Renal cortex interstitium (tissue), 11 donors: Measurements from ENCODE around the gene FUNDC2. TPM values are rescaled to one million over a fixed set of nuclear protein-coding genes. Genes with fewer than 3 reads are reported as not detected.
A peak's percentile ranks its signal among the peaks of the same experiment; 100 is the strongest.
"Not testable (repeated sequence)": the region's sequence is repeated elsewhere in the genome, so short reads cannot be mapped to it uniquely, and the experiment has no call there.

ENCODE experiments used
- DNase-seq, 11 donors: peaks; one replicate each; pipeline ENCODE4 v3.0.0-alpha.2; 2013; ENCODE audit warnings: low read depth in 9 of 11, low spot score in 4 of 11; ENCODE audit errors: extremely low read depth in 1 of 11
- polyA plus RNA-seq, 3 donors: library from polyadenylated mRNA; unstranded; fragments of 120-200 nt; gene quantifications; one replicate each; pipeline ENCODE4 v1.2.1, GENCODE V29; 2013; ENCODE audit not compliant: insufficient read length in 3 of 3

Gene FUNDC2
- polyA plus RNA-seq, 3 donors: 100 to 118 (median 117) TPM

DNA sequence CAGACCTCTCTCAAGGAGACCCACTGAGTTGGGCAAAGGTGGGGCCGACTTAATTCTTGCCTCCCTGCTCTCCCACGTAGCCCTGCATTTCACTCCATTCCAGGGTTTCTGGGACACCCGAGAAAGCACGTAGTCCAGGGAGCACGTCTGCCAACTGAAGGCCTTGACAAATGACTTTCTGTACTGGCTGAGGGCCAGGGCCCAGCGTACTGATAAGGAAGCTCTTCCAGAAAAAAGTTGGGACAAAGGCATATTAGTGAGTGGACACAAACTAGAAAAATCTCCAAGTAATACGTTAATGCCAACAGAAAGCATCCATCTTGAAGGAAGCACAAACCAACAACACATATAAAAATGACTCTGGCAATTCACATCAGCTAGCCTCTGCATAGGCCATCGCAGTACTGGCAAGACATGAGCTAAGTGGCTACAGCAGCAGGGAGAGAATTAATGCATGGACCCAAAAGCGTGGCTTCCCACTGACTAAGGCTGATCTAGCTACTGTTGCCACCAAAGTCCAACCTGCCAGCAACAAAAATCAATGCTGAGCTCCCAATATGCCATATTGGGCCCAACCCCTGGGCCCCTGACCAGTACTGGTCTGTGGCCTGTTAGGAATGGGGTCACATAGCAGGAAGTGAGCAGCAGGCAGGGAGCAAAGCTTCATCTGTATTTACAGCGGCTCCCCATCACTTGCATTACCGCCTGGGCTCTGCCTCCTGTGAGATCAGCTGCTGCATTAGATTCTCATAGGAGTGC lies 19.6 kb upstream of the FUNDC2 start:
- DNase-seq: not testable (repeated sequence)

DNA sequence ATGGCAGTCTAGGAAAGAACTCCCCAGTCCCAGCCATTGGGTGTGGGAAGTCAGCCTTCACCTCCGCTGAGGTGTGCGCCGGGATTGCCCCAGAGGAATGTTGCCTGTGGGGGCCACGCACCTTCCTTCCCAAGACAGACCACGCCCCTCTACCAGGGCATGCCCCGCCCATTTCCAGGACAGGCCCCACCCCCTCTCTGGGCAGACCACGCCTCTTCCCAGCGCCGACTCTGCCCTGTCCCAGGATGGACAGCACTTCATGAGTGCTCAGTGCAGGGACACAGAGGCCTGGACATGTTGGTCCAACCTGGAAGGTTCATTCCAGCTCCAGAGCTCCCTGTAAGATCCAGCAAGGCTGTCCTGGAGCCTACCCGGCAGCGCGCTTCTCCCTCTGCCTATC lies 18.1 kb upstream of the FUNDC2 start:
- DNase-seq: not testable (repeated sequence)

DNA sequence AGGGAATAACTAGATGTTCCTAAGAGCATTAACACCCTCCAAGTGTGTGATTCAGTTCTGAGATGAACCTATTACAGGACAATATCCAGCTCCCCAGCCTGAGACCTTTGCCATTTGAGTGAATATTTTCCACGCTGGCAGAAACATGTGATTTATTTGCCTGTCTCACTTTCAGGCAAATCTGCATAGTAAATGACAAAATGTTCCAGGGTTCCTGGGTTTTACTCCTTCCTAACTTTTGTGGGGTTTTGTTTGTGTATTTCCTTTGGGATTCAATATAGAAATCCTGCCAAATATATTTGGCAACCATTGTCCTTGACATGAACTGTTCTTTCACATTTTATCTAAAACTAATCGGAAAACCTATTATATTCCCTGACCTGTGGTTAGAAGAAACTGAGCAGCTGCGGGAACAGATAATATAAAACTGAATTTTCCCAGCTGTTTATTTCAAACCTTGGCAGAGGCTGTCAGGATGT lies 16.6 kb upstream of the FUNDC2 start:
- no peak for DNase-seq

DNA sequence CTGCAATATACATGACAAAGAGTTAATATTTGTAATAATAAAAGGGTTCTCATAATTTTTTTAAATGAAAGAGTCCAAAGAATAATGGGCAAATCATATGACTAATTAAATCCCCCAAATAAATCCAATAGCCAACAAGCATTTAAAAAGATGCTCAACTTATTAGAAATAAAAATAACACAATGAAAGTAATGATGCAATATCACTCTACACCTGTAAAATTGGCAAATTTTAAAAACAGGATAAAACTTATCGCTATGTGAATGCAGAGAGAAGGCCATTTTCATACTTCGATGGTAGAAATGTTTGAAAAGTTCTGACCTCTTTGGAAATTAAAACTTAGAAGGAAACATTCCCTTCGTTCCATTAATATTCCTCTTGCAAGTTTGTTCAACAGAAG lies 6.1 kb upstream of the FUNDC2 start:
- DNase-seq: no peak

DNA sequence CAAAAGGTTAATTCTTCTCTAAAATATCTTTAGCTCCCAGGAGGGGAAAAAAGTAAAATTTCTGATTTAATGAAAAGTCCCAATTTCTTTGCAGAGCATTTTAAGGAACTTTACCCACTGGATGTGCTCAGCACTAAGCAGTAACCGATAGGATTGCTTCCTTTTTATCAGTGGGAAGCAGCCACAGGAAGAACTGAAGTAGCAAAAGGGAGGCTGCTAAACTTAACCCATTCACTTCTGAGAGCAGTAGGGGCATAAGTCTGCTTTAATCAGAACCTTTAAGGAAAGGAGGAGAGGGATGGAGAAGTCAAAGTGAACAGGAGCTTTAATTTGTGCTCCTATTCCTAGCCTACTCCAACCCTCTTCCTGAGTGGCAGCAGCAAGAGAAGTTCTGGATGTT lies 4.1 kb upstream of the FUNDC2 start, which contains the start of gene F8:
F8 (minus strand) TSS at position 139 of the 400 bp plus-strand sequence. CDS start 171 bp downstream, outside the sequence.
- no peak for DNase-seq

DNA sequence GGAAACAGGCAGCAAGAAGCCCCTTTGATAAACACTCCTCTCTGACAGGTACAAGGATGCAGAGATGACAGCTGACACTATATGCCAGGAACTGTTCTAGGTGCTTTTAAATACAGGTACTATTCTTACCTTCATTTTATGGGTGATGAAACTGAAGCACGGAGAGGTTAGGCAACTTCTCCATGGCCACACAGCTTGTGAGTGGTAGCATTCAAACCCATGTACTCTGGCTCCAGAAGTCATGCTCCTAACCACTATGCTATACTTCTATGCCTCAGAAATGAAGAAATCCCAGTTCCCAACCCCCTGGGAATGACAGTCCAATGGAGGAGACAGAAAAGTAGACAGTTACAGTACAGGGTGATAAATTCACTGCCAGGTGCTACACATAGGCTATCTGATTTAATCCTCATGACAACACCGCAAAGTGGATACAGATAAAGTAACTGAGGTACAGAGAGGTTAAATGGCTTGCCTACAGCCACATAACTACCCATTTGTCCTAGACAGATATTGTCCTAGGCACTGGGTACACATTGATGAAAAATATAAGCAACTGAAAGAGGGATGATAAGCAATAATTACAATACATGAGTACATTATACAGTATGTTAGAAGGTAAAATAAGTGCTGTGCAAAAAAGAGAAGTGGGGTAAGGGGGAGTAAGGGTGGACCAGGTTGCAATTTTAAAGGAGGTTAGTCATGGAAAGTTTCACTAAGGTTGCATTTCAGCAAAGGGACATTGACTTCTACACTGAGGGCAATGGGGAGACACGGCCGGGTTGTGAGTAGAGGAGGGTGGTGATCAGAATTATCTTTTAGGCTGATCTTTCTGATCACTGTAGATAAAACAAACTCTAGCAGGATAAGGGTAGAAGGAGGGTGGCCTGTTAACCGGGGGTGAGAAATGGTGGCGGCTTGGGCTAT lies 2.5 kb upstream of the FUNDC2 start:
- DNase-seq: no peak

DNA sequence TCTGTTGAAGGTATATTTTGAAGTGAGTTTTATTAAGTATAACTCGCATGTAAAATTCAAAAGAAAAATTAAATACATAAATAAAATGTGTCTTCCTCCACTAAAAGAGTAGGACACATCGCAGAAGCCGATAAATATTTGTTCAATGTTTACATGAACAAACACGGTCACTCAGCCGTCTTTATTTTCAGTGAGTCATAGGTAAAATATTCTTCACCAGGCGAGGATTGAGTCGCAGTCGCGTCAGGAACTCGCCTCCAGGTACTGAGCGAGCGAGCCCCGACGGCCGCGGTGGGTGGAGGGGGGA lies 271 bp upstream of the FUNDC2 start:
- DNase-seq: no peak

DNA sequence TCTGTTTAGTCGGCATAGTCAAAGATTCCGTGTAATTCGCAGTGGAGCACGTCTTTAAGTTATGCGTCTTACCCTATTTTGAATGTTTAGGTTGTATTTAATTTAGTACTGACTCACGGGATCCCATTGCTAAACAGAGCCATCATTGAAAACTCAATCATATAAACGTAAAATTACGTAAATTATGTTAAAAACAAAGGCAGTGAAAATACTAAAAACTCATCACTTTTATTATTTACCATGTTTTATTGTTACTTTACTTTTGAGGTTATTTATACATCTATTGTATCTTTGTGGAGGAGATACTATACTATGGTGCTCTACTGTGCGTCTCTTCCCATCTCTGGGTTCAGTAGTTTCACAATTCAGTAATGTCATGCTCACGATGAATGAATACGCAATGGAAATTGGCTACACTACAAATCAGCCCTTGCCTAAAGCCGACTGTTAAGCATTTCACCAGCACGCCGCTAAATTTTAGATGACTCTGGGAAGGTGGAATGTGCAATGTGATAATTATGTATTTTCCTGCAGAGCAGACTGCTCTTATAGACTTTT lies 944 bp downstream of the FUNDC2 start:
- peak in 5 of 11 donors; percentile 18 to 31 (median 27) for DNase-seq

DNA sequence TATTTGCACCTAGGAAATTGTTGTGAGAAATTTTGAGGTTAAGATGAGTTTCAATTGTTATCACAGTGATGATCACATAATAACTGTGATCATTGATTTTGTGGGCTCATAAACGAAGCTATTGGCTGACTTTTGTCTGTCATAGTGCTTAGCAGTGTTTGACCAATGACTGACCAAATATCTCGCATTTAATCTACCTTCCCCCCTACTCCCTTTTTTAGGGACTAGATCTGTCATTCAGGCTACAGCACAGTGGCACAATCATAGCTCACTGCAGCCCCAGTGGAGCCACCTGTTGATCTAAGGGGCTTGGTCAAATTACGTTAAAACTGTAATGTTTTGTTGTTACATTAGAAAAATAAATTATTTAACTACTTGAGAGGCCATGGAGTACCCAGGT lies 1.5 kb downstream of the FUNDC2 start:
- no peak for DNase-seq

DNA sequence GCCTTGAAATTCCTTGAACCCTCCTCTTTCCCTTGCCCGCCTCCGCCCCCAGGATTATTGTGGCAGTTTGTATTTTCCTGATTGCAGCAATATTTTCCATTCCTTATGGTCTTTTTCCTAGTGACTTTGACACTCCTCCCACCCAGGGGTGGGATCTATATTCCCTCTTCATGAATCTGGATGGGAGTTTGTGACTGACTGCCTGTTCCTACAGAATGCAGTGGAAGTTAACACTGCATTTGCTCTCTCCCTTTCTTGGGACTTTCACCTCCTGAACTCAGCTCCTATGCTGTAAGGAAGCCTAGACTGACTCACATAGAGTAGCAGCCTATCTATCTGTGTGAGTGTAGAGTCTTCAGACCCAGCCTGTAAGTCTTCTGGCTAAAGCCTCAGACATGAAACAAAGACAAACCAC lies 2.2 kb downstream of the FUNDC2 start:
- no peak for DNase-seq

DNA sequence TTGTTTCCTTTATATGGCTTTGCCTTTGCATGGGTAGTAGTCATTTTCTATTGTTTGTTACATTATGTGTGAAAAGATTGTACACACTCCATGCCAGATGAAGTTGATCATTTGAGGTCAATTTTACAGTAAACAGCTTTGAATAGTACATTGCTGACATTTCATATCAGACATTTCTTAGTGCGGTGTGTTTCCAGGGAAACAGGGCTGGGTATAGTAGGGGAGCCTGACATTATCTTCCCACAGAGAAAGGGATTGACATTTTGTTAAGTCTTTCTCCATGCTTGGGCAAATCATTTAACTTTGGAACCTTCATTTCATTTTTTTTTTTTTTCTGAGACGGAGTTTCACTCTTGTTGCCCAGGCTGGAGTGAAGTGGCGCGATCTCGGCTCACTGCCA lies 5.0 kb downstream of the FUNDC2 start:
- no peak for DNase-seq

DNA sequence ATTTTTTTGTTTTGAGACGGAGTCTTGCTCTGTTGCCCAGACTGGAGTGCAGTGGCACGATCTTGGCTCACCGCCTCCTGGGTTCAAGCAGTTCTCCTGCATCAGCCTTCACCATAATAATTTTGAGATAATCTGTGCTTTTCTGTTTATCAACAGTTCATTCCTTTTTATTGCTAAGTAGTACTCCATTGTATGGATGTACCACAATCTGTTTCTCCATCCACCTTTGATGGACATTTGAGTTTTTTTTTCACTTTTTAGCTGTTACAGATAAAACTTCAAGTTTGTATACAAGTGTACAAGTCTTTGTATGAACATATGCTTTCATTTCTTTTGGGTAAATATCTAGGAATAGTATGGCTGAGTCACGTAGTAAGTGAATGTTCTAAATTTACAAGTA lies 9.0 kb downstream of the FUNDC2 start:
- DNase-seq: no peak

DNA sequence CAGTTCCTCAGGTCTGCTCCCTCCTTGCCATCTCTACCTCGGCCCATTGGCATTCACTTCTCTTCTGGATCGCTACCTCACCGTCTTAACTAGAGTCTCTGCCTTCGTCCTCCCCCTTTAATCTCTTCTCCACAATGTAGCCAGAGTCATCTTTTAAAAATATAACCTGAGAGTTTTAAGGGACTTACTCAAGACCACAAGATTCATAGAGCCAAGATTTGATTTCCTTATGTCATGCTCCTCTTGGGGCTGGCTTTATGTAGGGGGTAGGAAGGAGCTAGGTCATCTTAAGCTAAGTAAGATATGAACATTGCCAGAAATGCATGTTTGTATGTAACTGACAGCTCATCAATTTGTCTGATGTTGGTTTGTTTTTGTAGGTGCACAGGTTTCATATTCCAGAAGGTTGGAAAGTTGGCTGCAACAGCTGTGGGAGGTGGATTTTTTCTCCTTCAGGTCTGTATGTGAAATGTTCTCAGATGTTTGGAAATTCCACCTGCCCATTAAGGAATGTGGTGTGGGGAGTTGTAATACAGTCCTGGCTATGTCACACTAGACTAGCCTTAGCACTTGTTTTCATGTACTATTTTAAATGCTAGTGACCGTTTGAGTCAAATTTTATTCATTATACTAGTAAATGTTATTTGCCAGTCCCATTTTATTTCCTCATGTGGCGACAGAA lies 19.6 kb downstream of the FUNDC2 start:
- DNase-seq: no peak

DNA sequence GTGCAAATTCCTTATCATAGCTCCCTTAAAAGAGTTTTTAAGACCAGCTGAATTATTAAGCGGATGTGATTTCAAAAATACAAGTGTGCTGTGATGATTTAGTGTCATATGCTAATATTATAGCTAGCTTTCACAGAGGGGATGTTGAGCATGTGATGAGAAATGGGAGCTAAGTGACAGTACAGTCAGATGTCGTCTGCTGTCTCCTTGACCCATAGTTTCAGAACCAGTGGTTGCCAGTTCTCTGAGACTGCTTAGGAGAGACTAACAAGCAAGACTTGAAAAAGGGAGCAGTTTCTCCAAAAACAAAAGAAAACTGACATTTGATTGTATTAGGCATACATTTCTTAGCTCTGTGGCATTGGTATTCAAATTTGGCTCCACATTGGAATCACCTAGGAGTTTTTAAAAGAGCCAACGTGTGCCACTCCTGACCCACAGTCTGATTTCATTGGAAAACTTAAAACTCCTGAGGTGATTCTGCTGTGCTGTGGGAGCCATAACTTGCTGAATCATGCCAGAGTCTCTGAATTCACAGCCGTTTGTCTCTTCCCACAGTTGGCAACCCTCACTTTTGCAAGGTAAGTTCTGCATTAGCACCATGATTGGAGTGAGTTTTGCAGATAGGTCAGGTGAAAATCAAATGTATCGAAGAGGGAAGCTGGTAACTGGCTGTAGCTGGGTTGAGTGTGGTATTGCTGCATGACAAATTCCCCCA lies 20.3 kb downstream of the FUNDC2 start:
- DNase-seq: no peak

DNA sequence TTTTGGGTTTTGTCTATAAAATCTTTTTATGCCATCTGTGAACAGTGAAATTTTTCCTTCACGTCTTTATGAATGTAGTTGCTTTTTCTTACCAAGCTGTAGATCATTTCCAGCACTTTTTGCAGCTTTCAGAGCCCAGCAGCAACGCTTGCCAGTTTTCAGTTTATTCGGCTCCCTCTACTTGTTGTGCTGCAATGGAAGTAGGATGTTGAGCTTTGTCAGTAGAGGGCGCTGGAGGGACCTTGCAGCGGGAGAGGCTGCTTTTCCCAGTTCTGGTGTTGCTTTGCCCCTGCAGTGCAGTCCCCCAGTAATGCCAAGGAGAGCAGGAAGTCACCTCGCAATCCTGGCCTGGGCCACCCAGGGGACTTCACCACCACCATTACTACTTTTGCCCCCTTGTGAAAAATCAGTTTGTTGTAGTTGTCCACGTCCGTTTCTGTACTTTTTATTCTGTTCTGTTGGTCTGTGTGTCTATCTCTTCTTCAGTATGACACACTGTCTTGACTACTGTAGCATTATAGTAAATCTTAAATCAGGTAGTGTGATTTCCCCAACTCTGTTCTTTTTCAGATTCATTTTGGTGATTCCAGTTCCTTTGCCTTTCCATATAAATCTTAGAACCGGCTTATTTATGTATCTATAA lies 22.5 kb downstream of the FUNDC2 start:
- DNase-seq: no peak

DNA sequence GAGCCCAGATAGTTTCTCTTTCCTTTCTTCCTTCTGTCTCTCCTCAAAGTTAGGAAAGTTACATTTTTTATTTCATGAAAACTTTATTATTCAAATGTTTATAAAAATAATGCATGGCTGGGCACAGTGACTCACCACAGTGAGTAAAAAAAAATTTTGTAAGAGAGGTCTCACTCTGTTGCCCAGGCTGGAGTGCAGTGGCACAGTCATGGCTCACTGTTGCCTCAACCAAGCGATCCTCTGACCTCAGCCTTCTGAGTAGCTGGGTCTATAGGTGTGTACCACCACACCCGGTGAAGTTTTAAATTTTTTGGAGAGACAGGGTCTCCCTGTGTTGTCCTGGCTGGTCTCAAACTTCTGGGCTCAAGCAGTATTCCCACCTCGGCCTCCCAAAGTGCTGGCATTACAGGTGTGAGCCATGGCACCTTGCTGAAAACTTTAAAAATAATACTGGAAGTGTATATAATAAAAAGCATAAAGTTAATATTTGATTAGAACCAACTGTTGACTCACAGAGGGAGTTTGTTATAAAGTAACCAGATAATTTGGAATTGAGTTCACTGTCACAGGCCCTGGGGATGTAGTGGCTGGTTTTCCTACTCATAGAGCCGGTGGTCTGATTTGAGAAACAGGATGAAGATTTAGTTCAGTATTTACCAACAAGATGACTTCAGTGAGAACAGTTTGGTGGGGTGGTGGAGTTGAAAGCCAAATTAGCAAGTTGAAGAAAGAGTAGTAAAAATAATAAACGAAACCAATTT lies 26.3 kb downstream of the FUNDC2 start:
- DNase-seq: no peak

DNA sequence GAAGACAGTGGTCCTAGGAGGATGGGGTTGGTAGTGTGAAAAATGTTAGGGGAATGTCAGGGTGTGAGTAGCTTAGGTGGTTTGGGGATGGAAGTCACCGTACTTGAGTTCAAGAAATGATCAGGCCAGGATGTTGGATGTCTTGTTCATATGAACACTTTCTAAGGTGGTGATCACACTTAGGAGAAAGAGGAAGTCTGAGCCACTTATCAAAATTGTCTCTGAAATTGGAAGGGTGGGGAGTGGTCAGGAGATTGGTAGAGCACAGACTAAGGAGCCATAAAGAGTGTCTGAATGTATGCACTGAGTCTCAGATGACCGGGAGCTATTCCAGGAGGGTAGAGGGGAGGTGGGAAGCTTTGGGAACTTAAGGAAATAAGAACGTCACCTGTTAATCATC lies 27.0 kb downstream of the FUNDC2 start:
- DNase-seq: no peak

DNA sequence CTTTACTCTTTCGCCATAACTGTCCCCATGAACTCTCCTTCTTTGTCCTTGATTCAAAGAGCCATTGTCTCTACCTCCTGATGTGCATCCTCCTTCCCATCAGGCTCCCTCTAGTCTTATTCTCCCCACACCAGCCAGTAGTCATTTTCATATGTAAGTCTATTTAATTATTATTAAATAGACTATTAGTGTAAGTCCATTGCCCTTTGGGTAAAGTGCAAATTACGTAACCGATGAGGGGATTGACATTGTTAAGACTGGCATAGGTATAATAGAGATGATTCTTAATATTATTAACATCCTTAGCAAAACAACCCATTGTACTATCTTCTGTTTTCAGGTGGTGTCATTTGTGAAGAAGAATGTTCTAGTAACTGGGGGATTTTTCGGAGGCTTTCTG lies 27.6 kb downstream of the FUNDC2 start:
- no peak for DNase-seq
